Measurements from ENCODE around the gene PRKCI.

DNA sequence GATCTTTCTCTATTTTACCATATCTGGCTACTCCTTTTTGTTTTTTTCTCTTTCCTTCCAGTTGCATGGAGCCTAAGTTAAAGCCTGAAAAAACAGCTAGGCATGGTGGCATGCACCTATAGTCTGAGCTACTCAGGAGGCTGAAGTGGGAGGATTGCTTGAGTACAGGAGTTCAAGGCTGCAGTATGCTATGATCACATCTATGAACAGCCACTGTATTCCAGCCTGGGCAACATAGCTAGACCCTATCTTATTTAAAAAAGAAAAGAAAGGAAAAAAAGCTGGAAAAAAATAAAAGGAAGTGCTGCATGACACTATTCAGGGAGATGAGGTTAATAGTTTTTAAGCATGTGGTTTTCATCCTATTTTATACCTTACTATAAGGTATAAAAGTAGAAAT, 131.3 kb downstream of the PRKCI start:
- TF ChIP-seq, protein P1, sequence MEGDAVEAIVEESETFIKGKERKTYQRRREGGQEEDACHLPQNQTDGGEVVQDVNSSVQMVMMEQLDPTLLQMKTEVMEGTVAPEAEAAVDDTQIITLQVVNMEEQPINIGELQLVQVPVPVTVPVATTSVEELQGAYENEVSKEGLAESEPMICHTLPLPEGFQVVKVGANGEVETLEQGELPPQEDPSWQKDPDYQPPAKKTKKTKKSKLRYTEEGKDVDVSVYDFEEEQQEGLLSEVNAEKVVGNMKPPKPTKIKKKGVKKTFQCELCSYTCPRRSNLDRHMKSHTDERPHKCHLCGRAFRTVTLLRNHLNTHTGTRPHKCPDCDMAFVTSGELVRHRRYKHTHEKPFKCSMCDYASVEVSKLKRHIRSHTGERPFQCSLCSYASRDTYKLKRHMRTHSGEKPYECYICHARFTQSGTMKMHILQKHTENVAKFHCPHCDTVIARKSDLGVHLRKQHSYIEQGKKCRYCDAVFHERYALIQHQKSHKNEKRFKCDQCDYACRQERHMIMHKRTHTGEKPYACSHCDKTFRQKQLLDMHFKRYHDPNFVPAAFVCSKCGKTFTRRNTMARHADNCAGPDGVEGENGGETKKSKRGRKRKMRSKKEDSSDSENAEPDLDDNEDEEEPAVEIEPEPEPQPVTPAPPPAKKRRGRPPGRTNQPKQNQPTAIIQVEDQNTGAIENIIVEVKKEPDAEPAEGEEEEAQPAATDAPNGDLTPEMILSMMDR (IDR thresholded peaks at IDR 0.05 in 2 of 3, conservative IDR thresholded peaks at IDR 0.05 in 1 of 3; ENCODE audit: borderline replicate concordance in 1 of 3, insufficient read depth in 1 of 3, low read depth in 2 of 3, low read length in 2 of 3), result no peak
- no peak for TF ChIP-seq EZH2phosphoT487 (IDR thresholded peaks at IDR 0.05; ENCODE audit: borderline replicate concordance)
- TF ChIP-seq SRF (IDR thresholded peaks at IDR 0.05; ENCODE audit: low read depth), result no peak
- TF ChIP-seq EZH2 (IDR thresholded peaks at IDR 0.05), result no peak
- TF ChIP-seq, protein P2, sequence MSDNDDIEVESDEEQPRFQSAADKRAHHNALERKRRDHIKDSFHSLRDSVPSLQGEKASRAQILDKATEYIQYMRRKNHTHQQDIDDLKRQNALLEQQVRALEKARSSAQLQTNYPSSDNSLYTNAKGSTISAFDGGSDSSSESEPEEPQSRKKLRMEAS (IDR thresholded peaks at IDR 0.05), result no peak
- no peak for TF ChIP-seq EGR1 (IDR thresholded peaks at IDR 0.05; ENCODE audit: low read depth)
- no peak for TF ChIP-seq SP1 (IDR thresholded peaks at IDR 0.05; ENCODE audit: low read depth)
- no peak for TF ChIP-seq ZNF274 (IDR thresholded peaks at IDR 0.05; ENCODE audit: low read depth, low read length)

All from HCT116 (cell line).